Calu3 (cell line): ENCODE measurements around the gene IL17REL. TPM values are rescaled to one million over a fixed set of nuclear protein-coding genes. Genes with fewer than 3 reads are reported as not detected.
A peak's percentile ranks its signal among the peaks of the same experiment; 100 is the strongest.

Source experiments
- BruUV-seq: library from RNA; stranded (reverse); fragments of 400-500 nt; replicated peaks from 2 replicates; lab custom pipeline; 2021; lab: Mats Ljungman, UMichigan
- CTCF ChIA-PET: fragments of 300-600 bp; sonication (Branson Sonifier 250); formaldehyde crosslinking; loops from one replicate; lab custom pipeline; 2022; ENCODE audit warnings: antibody characterized with exemption; lab: Charles Lee
- DNase-seq: peaks from one replicate; pipeline ENCODE4 v3.0.0; 2022
- H3K27ac Mint-ChIP-seq: one replicate; pipeline ENCODE4 v1.8.0; 2022; ENCODE audit warnings: mixed read lengths; ENCODE audit not compliant: unreplicated experiment
- H3K27me3 Mint-ChIP-seq: one replicate; pipeline ENCODE4 v1.8.0; 2022; ENCODE audit warnings: mixed read lengths; ENCODE audit not compliant: unreplicated experiment
- H3K36me3 Mint-ChIP-seq: one replicate; pipeline ENCODE4 v1.8.0; 2022; ENCODE audit warnings: mild to moderate bottlenecking, moderate library complexity, mixed read lengths; ENCODE audit not compliant: insufficient read depth, unreplicated experiment
- H3K4me1 Mint-ChIP-seq: one replicate; pipeline ENCODE4 v1.8.0; 2022; ENCODE audit warnings: mild to moderate bottlenecking, low read depth, mixed read lengths; ENCODE audit not compliant: unreplicated experiment
- H3K4me3 Mint-ChIP-seq: one replicate; pipeline ENCODE4 v1.8.0; 2022; ENCODE audit warnings: mild to moderate bottlenecking, low read depth, moderate library complexity, mixed read lengths; ENCODE audit not compliant: unreplicated experiment
- H3K9me3 Mint-ChIP-seq: one replicate; pipeline ENCODE4 v1.8.0; 2022; ENCODE audit warnings: low read depth, mixed read lengths; ENCODE audit not compliant: unreplicated experiment
- intact Hi-C: fragments of 100-400 bp; cut with micrococcal nuclease; formaldehyde crosslinking; loops from one replicate; pipeline ENCODE4 v1.10.0; 2022; ENCODE audit not compliant: unreplicated experiment
- total RNA-seq: library from RNA; stranded (reverse); gene quantifications from 2 replicates; pipeline ENCODE4 v1.2.3, GENCODE V29; 2022
- TF ChIP-seq, protein P1 (sequence below): fragments of 200-600 bp; IDR thresholded peaks from one replicate; pipeline ENCODE4 v1.8.0; 2022; ENCODE audit warnings: antibody characterized with exemption; ENCODE audit not compliant: unreplicated experiment

The IL17REL gene
- total RNA-seq, 1 experiment from 2014 or later, result not detected

- H3K27me3 Mint-ChIP-seq, result no peaks in the 10 kb centered on the region
- TF ChIP-seq, protein P1, sequence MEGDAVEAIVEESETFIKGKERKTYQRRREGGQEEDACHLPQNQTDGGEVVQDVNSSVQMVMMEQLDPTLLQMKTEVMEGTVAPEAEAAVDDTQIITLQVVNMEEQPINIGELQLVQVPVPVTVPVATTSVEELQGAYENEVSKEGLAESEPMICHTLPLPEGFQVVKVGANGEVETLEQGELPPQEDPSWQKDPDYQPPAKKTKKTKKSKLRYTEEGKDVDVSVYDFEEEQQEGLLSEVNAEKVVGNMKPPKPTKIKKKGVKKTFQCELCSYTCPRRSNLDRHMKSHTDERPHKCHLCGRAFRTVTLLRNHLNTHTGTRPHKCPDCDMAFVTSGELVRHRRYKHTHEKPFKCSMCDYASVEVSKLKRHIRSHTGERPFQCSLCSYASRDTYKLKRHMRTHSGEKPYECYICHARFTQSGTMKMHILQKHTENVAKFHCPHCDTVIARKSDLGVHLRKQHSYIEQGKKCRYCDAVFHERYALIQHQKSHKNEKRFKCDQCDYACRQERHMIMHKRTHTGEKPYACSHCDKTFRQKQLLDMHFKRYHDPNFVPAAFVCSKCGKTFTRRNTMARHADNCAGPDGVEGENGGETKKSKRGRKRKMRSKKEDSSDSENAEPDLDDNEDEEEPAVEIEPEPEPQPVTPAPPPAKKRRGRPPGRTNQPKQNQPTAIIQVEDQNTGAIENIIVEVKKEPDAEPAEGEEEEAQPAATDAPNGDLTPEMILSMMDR, result no peak
- no TSS peak for BruUV-seq
- H3K36me3 Mint-ChIP-seq, result peaks cover 47% of the 10 kb centered on the region
- no peak for DNase-seq
- intact Hi-C loops, result loop anchor here (10.0 kb wide), 1 partner anchor 55 kb away; no protein-coding TSS in a partner anchor
- no peaks in the 10 kb centered on the region for H3K9me3 Mint-ChIP-seq
- CTCF ChIA-PET, result interaction anchor here (0.5 kb wide), 1 partner anchor 240 kb away, joined by 3 read pairs; no protein-coding TSS in a partner anchor
- no peak overlapping the region for H3K4me3 Mint-ChIP-seq
- H3K4me1 Mint-ChIP-seq, result peaks cover 10% of the 10 kb centered on the region
- peak overlapping the region; percentile 87 for H3K27ac Mint-ChIP-seq
These were observed 42.6 kb downstream of the IL17REL start for GRCh38 chr22:49969751-49970527.

DNA sequence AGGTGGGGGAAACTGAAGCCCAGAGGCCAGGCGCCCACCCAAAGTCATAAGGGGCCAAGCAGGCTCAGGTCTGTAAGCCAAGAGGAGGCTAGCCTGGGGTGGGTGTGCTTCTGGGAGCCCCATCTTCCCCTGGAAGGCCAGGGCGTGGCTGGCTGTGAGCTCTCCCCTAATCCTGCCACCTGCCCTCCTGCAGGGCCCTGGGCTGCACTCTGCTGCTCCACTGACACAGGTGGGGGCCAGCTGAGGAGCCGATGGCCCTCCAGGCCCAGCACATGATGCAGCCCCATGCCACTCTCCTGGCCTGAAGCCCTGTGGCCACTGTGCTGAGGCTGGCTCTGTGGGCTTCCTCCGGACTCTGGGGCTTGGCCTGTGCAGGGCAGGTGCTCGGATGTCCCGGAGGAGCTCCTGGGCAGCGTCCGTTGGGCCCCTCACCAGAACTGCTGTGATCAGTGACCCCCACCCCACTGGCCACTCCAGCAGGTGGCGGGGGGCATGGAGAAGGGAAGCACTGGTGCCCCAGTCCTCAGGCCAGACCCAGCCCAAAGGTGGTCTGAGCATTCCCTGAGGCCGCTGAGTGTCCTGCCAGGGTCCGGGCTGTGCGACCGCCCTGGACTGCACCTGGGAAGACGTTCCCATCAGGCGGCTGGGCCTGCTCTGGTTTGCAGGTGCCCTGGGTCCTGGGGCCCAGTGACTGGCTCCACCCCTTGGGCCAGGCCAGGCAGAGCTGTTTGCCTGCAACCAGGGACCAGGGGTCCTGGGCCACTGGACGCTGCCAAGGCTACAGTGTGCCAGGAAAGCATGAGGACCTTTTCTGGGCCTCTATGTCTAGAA, 43.5 kb downstream of the IL17REL start:
- Mint-ChIP-seq H3K27me3 (no peaks in the 10 kb centered on the region), H3K27ac (no peak overlapping the region), H3K4me3 (no peak overlapping the region), H3K36me3 (peaks cover 56% of the 10 kb centered on the region), H3K4me1 (peaks cover 11% of the 10 kb centered on the region), H3K9me3 (no peaks in the 10 kb centered on the region)
- CTCF ChIA-PET, result interaction anchor here (3.3 kb wide), 1 partner anchor 39 kb away, joined by 16 read pairs; no protein-coding TSS in a partner anchor
- intact Hi-C loops, result no loop called here
- DNase-seq, result no peak
- TF ChIP-seq, protein P1, result no peak
- BruUV-seq, result no TSS peak

GRCh38 chr22:49968313-49968830, 44.2 kb downstream of the IL17REL start:
- Mint-ChIP-seq H3K27me3 (no peaks in the 10 kb centered on the region), H3K4me1 (peaks cover 18% of the 10 kb centered on the region), H3K27ac (no peak overlapping the region), H3K4me3 (no peak overlapping the region), H3K36me3 (peaks cover 63% of the 10 kb centered on the region), H3K9me3 (no peaks in the 10 kb centered on the region)
- DNase-seq, result no peak
- BruUV-seq, result no TSS peak
- TF ChIP-seq, protein P1, result no peak
- intact Hi-C loops, result no loop called here
- CTCF ChIA-PET, result interaction anchor here (3.3 kb wide), 1 partner anchor 38 kb away, joined by 16 read pairs; no protein-coding TSS in a partner anchor

GRCh38 chr22:49967706-49968208, 44.8 kb downstream of the IL17REL start:
- CTCF ChIA-PET, result interaction anchor here (1.4 to 3.3 kb wide), 2 partner anchors 17 to 37 kb away, joined by 4 to 16 read pairs; no protein-coding TSS in a partner anchor
- DNase-seq, result no peak
- Mint-ChIP-seq H3K36me3 (peaks cover 69% of the 10 kb centered on the region), H3K4me3 (no peak overlapping the region), H3K27ac (peak overlapping the region; percentile 7), H3K4me1 (peaks cover 18% of the 10 kb centered on the region), H3K27me3 (no peaks in the 10 kb centered on the region), H3K9me3 (no peaks in the 10 kb centered on the region)
- intact Hi-C loops, result no loop called here
- BruUV-seq, result no TSS peak
- TF ChIP-seq, protein P1, result no peak
